ENCODE measurements around the gene SMYD2.
"Not testable (repeated sequence)": the region's sequence is repeated elsewhere in the genome, so short reads cannot be mapped to it uniquely, and the experiment has no call there.

Gene SMYD2

DNA sequence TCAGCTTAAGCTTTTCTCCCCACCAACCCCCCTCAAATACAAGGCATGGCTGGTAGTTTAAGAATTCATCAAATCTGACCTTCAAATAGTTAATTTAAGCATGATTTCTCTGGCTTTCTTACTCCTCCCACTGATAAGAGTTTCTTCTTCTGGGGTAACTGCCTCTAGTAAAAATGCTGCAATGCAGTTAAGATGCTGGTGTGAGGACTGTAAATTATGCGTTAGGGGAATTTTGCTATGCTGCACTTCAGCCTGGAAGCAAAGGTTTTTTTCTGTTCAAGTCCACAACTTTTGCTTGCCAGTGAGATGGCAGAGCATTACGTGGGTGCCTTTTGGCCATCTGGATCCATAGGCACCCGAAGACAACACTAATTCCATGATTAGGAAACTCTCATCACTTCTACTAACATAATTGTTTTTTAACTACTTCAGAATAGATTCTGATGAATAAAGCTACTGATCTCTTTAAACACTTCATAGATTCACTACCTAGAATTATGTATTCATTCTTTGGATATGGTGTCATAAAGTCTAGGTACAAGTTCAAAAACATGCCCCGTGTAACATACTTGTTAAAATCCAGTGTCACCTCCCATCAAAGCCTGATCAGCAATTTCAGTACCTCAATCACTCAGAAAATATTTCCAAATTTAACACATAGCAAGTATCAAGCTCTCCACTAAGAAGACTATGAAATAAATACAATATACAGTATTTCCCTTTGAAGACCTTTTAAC is 8.8 kb upstream of the SMYD2 start:
- no peak for DNase-seq (ENCODE audit: low spot score)

DNA sequence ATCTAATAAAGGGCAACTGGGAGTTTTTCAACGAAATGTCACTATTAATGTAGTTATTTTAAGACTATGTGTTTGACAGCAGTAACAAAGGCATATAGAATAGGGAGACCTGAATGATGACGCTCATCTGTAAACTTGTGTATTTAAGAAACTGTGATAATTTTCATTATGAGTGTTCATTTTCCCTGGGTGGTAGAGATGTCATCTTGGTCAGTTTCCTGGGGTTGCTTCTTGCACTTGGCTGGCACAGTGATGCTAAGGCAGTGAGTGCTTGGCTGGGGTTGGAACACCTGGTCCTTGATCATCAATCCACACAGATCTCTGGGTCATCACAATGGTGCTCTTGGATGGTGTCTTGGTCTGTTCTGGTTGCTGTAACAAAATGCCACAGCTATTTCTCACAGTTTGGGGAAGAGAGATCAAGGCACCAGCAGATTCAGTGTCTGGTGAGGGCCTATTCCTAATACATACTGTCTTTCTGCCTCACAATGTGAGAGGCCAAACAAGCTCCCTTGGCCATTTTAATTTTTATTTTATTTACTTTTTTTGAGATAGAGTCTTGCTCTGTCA is 7.9 kb upstream of the SMYD2 start:
- DNase-seq (ENCODE audit: low spot score) = no peak

DNA sequence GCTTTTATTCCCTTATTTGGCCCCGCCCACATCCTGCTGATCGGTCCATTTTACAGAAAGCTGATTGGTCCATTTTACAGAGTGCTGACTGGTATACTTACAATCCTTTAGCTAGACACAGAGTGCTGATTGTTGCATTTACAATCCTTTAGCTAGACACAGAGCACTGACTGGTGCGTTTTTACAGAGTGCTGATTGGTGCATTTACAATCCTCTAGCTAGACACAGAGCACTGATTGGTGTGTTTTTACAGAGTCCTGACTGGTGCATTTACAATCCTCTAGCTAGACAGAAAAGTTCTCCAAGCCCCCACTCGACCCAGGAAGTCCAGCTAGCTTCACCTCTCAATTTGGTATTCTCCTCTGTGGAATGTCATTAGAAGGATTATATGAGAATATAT is 5.3 kb upstream of the SMYD2 start:
- not testable (repeated sequence) for DNase-seq (ENCODE audit: low spot score)

DNA sequence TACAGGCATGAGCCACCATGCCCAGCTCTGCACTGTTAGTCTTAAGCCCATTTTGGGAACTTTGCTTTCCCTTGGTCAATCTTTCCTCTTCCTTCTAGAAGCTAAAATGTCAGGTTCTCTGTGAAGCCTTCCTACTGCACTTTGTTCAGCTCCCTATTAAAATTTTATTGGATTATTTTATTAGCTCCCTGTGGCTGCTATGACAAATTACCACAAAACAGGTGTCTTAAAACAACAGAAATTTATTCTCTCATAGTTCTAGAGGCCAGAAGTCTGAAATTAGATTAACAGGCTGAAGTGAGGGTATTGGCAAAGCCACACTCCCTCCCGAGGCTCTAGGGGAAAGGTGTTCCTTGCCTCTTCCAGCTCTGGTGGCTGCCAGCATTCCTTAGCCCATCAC is 4.2 kb upstream of the SMYD2 start:
- no peak for DNase-seq (ENCODE audit: low spot score)

DNA sequence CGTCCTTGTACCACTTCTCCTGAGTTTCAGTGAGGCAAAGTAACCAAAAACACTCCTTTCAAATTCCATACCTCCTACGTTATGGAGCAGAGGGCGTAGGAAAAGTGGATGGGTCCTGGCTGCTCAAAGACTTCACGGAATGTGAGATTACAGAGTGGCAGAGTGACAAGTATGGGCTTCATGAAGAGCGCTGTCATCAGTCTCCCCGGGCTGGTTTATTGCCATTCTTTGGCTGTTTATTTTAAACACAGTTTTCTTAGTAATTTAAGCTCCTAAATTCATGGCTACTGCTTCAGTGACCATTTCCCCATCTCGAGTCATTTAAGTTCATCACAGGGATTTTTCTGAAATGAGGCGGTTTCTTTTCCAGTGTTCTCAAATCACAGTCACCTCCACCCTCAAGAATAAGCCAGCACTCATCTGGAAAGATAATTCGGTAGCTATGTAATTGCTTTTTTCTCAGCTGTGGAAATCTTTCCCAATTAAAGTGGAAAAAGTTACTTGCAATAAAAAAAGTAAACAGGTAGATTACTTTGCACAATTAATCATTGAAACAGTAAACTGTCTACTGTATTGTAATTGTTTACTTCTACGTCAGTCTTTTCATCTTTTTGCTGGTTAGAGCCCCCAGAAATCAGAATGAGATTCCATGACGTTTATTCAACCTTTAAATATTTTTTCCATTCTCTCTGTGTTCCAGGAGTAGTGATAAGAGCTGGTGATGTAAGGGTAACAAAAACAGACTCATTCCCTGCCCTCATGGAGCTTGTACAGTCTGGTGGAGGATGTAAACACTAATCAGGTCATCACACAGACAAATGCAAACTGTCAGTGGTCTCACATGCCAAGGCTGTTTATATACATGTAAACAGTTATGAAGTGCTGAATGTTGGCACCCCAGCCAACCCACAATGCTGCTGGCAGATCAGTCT is 3.0 kb upstream of the SMYD2 start:
- DNase-seq (ENCODE audit: low spot score) = no peak

DNA sequence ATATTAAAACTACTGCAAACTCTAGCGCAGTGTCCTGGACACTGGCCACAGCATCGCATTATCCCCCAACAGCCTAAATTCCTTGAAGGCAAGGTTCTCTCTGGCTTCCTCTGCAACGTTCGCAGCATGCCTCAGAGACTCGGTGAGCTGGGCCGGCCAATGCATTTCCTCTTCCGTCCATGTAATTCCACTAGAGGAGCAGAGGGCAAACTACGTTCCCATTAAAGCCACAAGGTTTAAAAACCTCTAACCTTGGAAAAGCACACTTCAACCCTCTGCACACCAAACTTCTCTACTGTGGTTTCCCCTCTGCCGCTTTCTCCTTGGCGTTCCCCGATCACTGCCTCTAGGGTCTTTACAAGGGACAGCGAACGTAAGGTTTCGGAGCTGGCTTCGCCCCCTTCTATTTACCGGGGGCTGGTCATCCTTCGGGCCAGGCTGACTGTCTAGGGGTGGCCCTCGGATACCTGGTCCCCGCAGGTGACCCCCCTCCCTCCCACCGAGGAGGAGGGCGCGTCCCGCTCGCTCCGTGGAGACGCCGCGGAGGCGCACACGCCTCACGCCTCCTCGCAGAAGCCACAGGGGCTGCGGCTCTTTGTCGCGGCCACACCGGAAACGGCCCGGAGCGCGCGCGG is 456 bp upstream of the SMYD2 start:
- peak; percentile 44 for DNase-seq (ENCODE audit: low spot score)

DNA sequence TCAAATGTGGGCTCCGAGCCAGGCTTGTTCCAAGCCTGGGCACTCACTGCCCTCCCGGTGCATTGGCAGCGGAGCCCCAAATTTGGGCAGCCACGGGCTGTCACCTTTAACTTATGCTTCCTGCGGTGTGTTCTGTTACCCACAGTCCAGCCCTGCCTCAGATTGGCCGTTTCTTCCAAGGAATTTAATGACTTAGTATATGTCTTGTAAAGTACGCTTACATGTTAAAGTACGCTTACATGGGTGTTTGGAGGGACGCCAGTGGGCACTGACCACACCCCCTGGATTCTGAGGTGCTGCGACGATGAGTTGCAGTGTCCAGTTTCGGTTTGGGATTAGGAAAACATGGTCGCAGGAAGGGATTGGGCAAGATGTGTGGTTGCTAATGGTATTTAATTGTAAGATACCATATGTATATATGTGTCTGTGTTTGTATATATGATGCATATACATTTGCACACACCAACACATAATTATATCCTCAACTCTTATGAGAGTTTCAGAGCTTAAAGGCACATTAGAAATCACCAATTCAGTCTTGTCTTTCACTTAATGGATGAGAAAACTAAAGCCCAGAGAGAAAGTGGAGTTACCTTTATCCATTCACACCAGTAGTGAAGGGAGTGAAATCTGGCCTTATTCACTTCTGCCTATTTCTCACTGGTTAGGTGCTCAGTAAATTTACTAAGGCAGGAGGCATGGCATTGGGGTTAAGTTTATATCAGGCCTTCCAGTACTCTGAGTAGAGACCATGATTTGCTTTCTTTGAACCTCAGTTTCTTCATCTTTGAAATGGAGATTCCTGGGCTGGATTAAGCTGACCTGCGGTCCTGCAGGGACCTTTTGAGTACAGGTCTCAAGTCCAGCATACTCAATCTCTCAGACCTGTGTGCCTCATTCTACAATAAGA is 1.0 kb downstream of the SMYD2 start:
- no peak for DNase-seq (ENCODE audit: low spot score)

DNA sequence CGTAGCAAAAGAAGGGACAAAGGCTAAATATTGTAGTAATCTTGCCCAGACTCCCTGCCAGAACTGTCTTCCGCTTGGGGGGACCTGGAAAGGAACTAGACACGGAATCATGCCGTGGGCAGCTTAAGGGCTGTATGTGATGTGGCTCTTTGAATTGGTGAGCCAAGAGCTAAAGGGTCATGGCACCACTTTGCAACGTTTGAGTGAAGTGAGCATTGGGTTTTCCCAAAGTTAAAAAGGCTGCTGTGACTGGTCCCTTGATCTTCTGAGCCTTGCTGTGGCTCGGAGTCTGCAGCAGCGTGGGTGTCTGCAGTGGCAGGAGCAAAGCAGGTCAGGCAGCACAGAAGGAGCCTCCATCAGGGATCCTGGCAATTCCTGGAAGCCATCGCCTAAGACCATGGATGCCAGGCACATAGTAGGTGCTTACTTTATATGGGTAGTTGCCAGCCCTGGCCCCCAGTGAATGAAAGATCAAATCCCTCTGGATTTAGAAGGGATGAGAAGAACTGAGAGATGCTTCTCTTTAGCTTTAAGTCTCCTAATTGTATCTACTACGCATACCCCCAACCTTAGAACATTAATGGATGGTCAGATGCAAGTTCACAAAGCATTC is 1.8 kb downstream of the SMYD2 start:
- no peak for DNase-seq (ENCODE audit: low spot score)

DNA sequence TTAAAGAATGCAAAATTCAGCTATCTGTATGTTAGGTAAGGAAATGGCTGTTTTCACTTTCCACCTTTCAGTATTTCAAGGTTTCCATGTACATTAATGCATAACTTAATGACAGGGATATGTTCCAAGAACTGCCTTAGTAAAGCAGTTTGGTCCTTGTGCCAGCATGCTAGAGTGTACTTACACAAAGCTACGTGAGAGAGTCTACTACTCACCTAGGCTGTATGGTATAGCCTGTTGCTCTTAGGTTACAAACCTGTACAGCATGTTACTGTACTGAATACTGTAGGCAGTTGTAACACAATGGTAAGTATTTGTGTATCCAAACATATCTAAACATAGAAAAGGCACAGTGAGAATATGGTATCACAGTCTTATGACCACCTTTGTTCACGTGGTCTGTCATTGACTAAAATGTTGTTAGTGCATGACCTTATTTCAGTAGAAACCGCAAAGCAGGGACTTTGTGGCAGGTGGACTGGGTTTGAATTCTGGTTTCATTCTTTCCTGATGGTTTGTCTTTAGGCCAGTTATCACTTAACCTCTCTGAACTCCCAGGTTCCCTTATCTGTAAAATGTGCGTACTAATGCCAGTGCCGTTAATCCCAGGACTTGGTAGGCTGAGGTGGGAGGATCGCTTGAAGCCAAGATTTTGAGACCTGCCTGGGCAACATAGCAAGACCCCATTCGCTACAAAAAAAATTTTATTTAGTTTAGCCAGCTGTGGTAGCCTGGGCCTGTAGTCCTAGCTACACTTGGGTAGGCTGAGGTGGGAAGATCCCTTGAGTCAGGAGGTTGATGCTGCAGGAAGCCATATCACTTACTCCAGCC is 4.9 kb downstream of the SMYD2 start:
- DNase-seq (ENCODE audit: low spot score) = no peak

DNA sequence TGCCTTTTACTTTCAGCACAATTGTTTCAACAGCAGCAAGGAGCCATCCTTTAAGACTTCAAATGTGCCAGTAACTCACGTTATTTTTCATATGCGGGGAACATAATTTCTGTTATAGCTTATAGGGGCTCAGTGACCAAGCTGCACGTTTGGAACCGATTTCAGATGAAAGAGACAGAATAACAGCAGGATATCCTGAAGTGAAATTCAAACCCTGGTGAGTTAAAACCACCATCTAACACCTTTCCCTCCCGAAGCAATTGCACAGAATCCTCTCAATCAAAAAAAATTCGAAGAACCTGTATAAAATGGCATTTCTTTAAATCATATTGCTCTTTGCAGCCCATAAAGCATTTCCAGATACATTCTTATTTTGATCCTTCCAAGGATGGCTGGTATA is 6.9 kb downstream of the SMYD2 start:
- no peak for DNase-seq (ENCODE audit: low spot score)

DNA sequence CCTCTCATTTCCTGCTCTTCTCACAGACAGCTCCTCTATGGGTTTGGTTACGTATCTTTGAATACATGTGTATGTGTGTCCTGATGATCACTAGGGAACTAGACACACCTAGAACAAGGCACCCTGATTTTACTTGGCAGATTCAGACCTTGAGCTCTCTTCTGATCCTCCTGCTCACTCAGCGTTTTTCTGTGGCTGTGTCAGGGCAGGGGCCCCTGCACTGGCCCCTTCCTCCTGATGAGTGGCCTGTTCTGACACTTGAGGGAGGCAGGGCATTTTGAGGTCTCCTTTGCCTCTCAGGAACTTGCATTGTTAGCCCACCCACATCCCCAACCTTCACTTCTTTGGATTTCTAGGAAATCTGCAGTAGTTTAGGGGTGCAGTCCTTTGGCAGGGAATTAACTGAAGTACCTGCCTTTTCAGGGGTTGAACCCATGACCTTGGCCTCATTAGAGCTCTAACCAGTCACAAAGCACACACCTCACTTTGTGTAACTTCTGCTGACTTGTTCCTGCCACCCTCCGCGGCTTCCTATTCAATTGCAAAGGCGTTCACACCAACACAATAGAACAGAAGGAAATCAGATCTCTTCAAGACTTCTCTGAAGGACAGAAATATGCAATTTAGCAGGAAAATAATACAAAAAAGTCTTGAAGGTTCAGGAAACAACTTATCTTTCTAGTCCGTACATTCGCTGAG is 8.8 kb downstream of the SMYD2 start:
- DNase-seq (ENCODE audit: low spot score) = peak; percentile 43

DNA sequence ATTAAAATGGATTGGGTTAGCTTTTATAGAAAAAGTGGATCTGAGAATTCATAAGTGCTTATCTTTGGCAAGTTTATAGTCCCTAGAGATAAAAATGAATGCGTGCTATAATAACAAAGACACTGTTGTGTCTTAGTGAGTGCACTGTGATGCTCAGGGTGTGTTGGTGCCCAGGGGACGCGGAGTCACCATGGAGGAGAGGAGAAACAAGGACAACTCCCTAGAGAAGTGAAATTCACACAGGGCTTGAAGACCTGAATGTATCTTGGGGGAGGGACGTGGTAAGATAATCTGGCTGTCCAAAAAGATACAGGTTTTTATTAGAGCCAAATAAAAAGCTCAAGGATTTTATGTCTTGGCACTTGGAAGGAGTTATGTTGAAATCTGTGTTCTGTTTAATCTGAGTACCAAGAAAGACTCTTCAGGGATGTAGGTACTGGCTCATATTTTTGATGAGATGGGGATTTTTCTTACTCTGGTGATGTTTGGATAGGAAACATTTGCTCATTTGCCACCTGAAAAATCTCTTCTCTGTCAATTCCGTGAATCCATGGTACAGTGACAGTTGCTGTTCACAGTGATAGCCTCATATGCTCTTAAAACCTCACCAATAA is 9.6 kb downstream of the SMYD2 start:
- no peak for DNase-seq (ENCODE audit: low spot score)

DNA sequence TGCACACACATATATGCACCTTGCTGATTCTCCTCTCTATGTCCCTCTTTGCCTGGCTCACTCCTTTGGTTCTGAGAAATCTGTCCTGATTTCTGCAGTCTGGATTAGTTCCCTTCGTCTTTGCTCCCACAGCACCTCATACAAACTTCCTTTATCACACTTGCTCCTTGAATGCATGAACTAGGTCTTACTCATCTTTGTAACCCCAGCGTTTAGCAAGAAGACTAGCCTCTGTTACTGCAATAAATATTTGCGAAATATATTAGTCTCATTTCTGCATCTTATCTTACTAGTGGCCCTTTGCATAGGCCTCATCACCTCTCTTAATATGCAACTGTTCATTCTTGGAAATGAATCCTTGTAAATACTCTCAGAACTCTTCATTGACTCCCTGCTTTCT is 11.4 kb downstream of the SMYD2 start:
- no peak for DNase-seq (ENCODE audit: low spot score)

DNA sequence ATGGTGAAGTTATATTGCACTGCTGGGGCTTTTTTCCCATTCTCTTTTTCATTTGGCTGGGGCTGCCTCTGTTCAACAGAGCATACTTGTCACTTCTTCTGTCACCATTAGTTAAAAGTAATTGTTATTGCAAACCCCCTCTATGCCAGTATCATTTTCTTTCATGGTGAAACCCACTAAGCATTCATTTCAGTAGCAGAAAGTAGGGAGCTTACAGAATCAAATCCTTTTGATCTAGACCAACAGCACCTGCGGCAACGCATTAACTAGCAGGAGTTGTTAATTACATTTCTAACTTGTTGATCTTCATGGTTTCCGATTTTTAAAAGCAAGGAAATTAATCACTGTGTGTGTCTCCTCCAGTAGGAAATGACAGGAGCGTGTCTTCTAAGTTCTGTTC is 15.0 kb downstream of the SMYD2 start:
- DNase-seq (ENCODE audit: low spot score) = no peak

DNA sequence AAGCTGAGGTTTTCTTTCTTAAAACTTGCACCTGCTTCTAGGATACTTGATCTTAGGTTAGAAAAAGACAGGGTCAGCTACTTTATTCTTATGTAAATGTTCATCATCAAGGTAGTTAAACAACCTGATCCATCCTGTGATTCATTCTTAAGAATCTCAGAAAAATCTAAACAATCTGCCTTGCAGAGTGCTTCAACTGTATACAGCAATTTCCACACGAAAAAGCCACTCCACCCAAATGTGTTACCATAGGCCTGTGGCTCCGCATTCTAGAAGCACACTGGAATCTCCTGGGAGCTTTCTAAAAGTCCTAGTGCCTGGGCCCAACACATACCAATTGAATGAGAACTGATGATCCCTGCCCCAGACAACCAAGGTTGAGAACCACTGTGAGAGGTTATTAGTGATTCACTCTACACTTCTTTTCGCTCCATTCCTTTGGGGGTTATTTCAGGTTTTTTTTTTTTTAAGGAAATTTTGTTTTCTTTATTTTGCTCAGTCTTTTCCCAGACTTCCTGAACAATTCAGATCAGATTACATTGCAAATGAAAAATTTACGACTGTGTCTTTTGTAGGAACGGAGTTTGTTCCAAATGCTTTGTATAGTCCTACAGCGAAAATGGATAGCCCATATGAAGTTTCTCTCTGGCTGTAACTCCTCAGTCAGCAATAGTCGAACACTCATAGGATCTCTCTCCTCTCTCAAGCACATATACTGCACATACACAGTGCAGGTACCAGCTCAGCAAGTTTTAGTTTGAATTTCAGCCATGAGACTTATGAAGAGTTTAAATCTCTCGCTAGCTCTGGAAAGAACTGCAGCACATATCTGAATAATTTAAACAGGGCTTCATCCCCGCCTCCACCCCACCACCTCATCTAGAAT is 16.1 kb downstream of the SMYD2 start:
- DNase-seq (ENCODE audit: low spot score) = no peak

DNA sequence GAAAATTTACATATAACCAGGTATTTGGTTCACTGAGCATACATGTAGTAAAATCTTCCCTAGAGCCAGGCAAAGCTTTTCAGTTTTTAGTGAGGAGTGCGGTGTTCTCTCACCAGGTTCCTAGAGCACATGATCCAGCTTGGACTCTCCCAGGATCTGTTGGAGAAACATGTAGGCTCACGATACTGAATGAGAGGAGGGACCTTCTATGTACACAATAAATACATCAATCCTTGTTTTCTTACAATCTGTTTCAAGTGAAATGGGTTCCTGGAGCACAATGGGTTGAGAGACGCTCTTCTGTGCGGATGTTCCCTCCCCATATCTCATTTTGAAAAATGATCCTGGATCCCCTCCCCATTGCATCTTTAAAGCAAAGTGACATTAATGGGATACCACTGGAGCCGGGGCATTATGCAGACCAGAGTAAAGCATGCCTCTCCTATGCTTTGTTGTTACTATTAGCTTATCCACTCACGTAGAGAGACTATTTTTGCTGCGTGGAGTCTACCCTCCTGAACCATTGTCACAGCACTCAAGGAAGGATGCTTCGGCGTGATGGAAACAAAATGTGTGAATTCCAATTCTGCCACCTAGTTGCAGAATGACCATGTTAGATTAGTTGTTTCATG is 19.3 kb downstream of the SMYD2 start:
- no peak for DNase-seq (ENCODE audit: low spot score)

DNA sequence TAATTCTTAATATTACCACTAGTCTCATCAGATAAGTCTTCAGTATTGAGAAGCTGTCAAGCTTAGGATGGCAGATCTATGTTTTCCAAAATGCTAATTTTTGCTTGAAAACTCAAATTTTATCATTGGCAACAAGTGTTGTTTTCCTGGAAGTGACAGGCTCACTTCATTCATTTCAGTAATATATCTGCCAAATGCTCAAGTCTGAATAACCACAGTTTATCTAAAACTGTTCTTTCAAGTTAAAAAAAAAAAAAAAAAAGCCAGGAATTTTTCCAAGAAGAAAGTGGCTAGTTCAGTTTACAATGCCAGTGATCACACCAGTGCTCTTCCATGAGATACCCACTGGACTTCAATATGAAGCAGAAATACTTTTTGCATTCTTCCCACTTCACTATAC is 20.6 kb downstream of the SMYD2 start:
- DNase-seq (ENCODE audit: low spot score) = no peak

All from iPS-NIHi11 (cell line).